HG02678 (cell line): Measurements from ENCODE around the gene SLC9A3.
"Not testable (repeated sequence)": the region's sequence is repeated elsewhere in the genome, so short reads cannot be mapped to it uniquely, and the experiment has no call there.

Source experiments
- ATAC-seq: cut with Tn5 transposase; IDR thresholded peaks from one replicate; pipeline ENCODE4 v1.9.1; 2021; ENCODE audit warnings: mild to moderate bottlenecking, moderate library complexity; ENCODE audit not compliant: unreplicated experiment

SLC9A3 gene

GRCh38 chr5:524234-524972 lies at the start of gene SLC9A3:
TSS of gene SLC9A3 (minus strand) at chr5:524449.
- no peak for ATAC-seq

DNA sequence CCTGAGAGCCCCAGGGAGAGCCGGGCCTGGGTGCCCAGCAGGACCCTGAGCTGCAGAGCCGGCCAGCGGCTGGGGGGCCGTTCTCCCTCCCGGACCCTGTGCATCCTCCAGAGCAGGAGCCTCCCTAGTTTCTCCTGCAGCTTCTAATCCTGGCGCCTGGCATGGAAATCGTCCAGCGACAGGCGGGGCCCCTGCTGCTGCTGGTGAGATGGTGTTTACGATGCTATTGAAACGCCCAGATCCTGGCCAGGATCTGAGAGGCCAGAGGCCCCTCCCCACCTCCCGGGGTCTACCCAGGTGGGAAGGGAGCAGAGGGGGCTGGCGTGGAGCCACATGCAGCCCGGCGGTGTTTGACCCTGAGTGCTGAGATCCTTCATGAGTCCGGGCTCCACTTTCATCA lies 49.7 kb upstream of the SLC9A3 start:
- no peak for ATAC-seq

DNA sequence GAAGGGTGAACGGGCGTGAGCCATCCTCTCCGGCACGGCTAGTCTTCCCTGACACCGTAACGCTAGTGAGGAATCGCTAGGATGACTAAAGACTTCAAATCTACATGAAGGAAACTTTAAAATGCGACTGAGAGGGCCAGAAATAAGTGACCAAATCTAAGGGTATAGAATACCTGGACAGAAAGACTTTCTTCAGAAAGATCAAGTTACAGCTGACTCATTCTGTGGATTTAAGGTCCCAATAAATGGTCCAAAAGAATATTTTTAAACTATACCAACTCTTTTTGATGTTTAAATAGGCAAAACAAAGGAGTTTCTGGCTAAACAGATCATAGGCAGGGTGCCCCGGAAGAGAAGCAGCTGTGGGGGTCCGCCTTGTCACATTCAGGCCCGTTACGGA lies 49.0 kb upstream of the SLC9A3 start:
- ATAC-seq, result no peak

- ATAC-seq, result no peak
Measured at GRCh38 chr5:572398-573019, 48.3 kb upstream of the SLC9A3 start.

GRCh38 chr5:571791-572190 lies 47.5 kb upstream of the SLC9A3 start:
- ATAC-seq, result no peak

GRCh38 chr5:570886-571285 lies 46.6 kb upstream of the SLC9A3 start:
- ATAC-seq, result no peak

DNA sequence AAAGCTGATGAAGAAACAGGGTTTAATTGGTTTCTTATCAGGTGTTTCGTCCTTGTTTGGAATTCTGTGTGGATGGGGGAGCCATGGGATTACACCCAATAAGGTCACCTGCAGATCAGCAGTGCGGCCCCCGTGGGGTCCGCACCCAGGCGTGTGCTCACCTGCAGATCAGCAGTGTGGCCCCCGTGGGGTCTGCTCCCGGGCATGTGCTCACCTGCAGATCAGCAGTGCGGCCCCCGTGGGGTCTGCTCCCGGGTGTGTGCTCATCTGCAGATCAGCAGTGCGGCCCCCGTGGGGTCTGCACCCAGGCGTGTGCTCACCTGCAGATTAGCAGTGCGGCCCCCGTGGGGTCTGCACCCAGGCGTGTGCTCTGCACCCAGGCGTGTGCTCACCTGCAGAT lies 46.2 kb upstream of the SLC9A3 start:
- ATAC-seq, result no peak

GRCh38 chr5:569868-570361 lies 45.7 kb upstream of the SLC9A3 start:
- ATAC-seq, result no peak

GRCh38 chr5:569358-569867 lies 45.2 kb upstream of the SLC9A3 start:
- no peak for ATAC-seq

GRCh38 chr5:568809-569208 lies 44.6 kb upstream of the SLC9A3 start:
- no peak for ATAC-seq

DNA sequence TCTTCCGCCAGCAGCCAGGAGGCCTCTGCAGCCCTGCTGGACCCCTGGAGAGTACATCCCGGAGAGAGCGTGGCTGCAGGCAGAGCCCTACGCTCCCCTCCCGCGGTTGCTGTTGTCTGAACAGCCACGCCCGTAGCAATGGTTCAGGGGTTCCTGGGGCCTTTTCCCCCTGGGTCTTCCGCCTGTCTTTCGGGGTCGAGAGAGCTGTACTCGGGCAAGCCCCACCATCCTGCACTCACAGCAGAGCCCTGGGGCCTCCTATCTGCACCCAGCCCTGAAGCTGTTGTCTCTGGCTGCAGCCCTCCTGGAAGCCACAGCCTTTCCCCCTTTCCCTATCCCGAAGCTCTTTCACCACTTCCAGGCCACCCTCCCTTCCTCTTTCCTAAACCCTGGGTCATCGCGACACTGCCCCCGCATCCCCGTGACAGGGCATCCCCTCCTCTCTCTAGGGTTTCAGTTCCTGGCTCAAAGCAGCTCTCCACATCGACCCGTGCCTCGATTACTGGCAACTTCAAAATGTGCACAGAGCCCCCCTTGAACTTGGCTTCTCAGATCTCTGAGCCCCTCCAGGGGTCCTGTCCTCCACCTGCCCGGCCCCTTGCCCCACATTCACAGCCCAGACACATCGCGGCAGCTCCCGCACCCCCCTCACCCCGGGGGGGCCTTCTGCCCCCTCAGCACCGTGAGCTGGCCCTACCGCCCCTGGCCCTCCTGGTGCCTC lies 44.0 kb upstream of the SLC9A3 start:
- ATAC-seq, result no peak

DNA sequence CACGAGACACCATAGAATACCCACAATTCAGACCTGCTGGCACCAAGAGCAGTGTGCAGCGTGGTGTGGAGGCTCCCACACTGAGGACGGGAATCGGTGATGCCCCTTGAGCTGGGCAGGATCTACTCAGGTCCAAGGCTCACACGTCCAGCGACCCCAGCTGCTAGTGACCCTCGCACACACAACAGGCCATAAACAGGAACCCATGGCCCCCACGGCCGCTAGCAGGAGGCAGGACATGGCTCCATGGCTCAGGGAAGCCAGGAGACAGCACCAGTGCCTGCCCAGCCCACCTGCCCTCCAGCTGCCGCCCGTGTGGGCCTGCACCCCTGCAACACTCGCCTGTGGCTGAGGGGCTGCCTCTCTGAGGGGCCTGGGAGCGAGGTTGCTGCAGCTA lies 43.4 kb upstream of the SLC9A3 start:
- no peak for ATAC-seq

DNA sequence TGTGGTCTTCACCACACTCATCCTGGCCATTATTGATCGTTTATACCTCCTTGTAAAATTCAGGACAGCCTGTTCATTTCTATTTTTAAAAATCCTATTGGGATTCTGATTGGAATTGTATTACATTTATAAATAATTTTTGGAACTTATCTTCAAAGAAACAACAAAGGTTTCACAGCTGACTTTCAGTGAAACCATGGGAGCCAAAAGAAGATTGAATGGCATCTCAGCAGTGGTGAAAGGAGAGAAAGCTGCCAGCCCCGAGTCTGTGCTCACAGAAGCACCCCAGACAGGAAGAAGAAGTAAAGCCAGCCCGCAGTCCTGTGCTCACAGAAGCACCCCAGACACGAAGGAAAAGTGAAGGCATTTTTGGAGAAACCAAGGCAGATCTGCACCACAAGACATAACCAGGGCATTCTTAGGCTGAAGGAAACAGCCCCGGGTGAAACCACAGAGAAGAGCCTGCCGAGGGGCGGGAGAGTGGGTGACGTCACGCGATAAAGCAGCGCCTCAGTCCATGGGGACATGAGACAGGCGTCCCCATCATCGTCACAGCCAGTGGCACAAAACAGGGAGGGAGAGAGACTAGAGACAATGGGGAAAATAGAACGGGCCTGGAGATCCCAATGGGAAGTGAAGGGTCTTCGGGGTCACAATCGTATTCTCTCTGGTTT lies 42.5 kb upstream of the SLC9A3 start:
- ATAC-seq, result no peak

DNA sequence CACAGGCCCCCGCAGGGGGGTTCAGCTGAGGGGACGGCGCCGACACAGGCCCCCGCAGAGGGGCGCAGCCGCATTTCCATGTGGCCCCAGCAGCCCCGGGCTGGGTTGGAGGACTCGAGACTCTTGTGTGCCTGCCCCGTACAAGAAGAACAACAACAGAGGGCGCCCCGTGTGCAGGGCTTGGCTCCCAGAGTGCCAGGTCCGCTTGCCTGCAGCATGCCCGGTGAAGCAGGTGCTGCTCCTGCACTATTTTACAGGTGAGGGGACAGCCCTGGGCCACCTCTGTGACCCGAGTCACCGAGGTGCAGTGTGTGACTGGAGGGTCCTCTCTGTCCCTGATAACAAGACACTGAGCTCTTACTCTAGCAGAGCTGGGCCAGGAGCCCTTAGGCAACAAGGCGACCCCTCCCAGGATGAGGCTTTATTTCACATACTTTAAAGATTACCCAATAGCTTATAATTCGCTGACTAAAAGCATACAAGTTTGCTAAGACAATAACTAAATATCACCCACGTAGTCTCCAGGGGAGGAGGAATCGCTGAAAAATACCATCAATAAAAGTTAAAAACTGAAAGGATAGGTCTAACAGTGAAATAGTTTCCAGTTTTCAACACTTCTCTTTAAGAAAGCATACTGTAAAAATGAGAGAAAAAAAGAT lies 41.7 kb upstream of the SLC9A3 start:
- no peak for ATAC-seq

DNA sequence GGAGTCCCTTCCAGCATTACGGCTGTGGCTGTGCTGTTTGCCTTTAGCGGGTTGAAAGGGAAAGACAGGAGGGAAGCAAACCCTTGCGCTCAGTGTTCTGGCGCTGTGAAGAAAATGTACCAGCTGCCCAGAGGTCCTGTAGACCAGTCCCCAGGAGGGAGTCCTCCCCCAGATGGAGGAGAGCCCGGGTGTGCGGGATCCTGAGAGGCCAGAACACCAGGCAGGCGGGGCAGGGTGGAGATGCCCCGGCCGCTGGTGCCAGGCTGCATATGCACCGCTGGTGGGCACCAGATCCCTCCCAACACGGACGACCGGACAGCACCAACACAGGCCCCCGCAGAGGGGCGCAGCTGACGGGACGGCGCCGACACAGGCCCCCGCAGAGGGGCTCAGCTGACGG lies 37.2 kb upstream of the SLC9A3 start:
- ATAC-seq, result no peak

- ATAC-seq, result no peak
Measured at GRCh38 chr5:560792-561166, 36.5 kb upstream of the SLC9A3 start.

DNA sequence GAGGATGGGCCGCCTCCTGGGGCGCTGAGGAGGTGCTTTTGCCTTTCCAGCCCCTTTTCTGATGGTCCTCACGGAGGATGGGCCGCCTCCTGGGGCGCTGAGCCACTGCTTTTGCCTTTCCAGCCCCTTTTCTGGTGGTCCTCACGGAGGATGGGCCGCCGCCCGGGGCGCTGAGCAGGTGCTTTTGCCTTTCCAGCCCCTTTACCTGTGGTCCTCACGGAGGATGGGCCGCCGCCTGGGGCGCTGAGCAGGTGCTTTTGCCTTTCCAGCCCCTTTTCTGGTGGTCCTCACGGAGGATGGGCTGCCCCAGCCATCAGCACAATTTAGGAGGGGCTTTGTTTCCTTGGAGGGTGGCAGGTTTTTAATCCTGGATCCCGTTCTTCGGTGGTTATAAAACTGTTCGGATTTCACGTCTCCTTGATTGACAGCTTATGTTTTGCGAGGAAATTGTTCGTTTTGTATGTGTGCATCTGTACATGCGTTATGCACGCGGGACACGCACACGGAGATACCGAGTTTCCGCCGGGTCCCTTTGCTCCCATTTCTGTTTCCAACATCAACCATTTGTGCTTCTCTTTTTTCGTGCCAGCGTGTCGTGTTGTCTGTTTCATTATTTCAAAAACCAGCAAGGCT lies 34.7 kb upstream of the SLC9A3 start:
- no peak for ATAC-seq

DNA sequence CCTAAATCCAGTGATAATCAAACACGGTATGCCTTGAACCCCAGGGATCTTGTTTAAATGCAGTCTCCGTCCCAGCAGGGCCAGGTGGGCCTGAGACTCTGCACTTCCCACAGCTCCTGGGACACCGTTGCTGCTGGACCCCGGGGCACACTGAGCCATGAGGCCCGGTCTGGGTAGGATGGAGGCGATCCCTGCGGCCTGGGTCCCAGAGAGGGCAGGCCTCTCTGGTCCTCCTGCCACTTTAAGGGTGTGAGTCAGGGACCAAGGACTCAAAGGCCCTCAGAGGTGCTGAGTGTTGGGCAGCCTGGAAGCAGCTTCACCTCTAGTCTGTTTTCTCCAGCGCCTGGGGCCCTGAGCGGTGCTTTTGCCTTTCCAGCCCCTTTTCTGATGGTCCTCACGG lies 34.1 kb upstream of the SLC9A3 start:
- ATAC-seq, result no peak

DNA sequence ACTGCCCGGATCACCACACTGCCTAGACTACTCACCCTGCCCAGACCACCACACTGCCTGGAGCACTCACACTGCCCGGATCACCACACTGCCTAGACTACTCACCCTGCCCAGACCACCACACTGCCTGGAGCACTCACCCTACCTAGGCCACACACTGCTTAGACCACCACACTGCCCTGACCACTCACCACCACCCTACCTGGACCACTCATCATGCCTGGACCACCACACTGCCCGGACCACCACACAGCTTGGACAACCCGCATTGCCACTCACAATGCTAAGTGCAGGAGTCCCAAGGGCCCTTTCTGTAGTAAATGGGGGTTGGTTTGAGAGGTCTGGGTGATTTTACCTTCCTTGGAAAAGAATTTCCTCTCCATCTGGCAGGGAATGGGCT lies 33.7 kb upstream of the SLC9A3 start:
- not testable (repeated sequence) for ATAC-seq

DNA sequence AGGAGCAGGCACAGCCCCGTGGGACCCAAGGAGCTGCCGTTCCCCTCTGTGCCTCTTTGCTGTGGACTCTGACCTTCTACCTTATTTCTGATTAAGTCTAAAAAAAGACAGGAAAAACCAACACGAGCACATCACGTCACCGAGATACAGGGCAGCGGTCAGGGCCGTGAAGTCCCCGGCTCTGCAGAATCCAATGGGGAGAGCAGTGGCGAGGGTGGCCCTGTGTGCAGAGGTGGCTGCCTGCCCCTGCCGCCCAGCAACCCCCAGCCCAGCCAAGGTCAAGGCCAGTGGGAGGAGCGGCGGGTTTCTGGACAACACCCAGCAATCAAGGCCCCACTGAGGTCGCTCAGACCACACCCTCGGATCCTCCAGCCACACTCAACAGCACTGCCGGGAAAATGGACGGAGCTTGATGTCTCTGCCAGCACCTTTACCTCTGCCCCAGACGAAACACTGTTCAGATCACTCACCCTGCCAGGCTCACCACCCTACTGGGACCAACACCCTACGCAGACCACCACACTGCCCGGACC lies 32.7 kb upstream of the SLC9A3 start:
- ATAC-seq, result no peak
